Measurements from ENCODE around the gene PIGC.

PIGC gene

GRCh38 chr1:172398970-172399755, 44.7 kb downstream of the PIGC start:
- no peak for DNase-seq (ENCODE audit: low read depth in 3 of 3)

GRCh38 chr1:172398193-172398592, 45.7 kb downstream of the PIGC start:
- DNase-seq (ENCODE audit: low read depth in 3 of 3): no peak

GRCh38 chr1:172397633-172398032, 46.2 kb downstream of the PIGC start:
- no peak for DNase-seq (ENCODE audit: low read depth in 3 of 3)

GRCh38 chr1:172397221-172397620, 46.6 kb downstream of the PIGC start:
- DNase-seq (ENCODE audit: low read depth in 3 of 3): no peak

GRCh38 chr1:172395576-172395975, 48.3 kb downstream of the PIGC start:
- no peak for DNase-seq (ENCODE audit: low read depth in 3 of 3)

- no peak for DNase-seq (ENCODE audit: low read depth in 3 of 3)
These were observed 49.1 kb downstream of the PIGC start for GRCh38 chr1:172394811-172395210.

- DNase-seq (ENCODE audit: low read depth in 3 of 3): peak in 2 of 3 experiments; percentile 27 to 48
These were observed 49.6 kb downstream of the PIGC start for GRCh38 chr1:172394141-172394751.

- no peak for DNase-seq (ENCODE audit: low read depth in 3 of 3)
These were observed 50.5 kb downstream of the PIGC start for GRCh38 chr1:172393354-172393753.

GRCh38 chr1:172391976-172392375, 51.9 kb downstream of the PIGC start:
- no peak for DNase-seq (ENCODE audit: low read depth in 3 of 3)
